ENCODE results near the gene SYT12.

SYT12 gene

DNA sequence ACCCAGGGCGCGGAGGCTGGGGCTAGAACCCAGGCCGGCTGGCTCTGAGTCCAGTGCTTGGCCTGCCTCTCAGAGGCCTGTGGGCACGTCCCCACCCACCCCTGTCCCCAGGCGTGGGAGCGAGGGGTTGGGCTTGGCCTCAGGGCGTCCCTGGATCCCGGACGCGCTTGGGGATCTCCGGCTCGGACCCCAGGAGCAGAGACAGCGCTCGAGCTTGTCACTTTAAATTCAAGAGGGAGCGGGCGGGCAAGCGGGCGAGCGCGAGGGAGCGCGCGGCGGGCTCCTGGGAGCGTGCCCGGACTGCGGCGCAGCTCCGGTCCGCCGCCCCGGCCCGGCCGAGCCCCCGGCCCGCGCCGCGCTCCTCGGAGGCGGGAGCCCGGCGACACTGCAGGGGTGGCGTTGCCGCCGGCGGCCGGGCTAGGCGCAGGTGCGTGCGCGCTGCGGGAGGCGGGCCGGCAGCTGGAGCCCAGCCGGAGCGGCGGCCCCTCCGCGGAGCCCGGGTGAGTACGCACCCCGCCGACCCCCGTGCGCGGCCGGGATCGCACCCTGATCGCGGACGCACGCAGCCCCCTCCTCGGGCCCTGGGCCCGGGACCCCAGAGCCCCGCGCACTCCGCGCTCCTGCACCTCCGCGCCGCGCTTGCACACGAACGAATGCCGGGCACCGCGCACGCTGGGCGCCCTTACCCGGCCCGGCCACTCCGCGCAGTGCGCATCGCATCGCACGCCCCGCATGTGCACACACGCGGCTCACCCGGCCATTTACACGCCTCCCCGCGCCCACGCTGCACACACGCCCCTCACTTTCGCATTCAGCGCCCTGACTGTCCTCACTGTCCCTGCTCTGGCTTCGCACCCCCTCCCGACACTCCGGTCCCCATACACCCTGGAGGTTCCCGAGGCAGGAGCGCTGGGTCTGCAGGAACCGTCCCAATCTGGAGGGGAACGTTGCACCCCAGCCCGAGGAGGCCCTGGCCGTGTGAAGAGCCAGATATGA, at the start of gene SYT12:
SYT12 (plus strand) TSS at position 174 of the 996 bp plus-strand sequence. CDS start 7,011 bp downstream, outside the sequence.
- peaks cover 5 to 6% of the 10 kb centered on the region in 2 donors for H3K36me3 Mint-ChIP-seq
- DNase-seq: no peak
- ATAC-seq (replicated peaks): peak; percentile 19 to 22
- peak within 1 kb of the TSS; percentile 69 to 79 for H3K4me3 Mint-ChIP-seq
- peak within 1 kb of the TSS; percentile 16 for H3K27ac Mint-ChIP-seq
- peaks cover 4 to 5% of the 10 kb centered on the region in 2 donors for H3K9me3 Mint-ChIP-seq
- H3K27me3 Mint-ChIP-seq: peaks cover 66 to 83% of the 10 kb centered on the region in 2 donors
- peaks cover 26% of the 10 kb centered on the region in 2 donors for H3K4me1 Mint-ChIP-seq

- Mint-ChIP-seq H3K27ac (no peak overlapping the region), H3K4me1 (peaks cover 0 to 2% of the 10 kb centered on the region in 2 donors), H3K9me3 (peaks cover 0 to 2% of the 10 kb centered on the region in 2 donors), H3K4me3 (no peak overlapping the region), H3K27me3 (peaks cover 29 to 48% of the 10 kb centered on the region in 2 donors), H3K36me3 (peaks cover 0 to 4% of the 10 kb centered on the region in 2 donors)
- ATAC-seq (replicated peaks): no peak
- DNase-seq: no peak
Observed at GRCh38 chr11:66973956-66974580, 48.9 kb upstream of the SYT12 start.

DNA sequence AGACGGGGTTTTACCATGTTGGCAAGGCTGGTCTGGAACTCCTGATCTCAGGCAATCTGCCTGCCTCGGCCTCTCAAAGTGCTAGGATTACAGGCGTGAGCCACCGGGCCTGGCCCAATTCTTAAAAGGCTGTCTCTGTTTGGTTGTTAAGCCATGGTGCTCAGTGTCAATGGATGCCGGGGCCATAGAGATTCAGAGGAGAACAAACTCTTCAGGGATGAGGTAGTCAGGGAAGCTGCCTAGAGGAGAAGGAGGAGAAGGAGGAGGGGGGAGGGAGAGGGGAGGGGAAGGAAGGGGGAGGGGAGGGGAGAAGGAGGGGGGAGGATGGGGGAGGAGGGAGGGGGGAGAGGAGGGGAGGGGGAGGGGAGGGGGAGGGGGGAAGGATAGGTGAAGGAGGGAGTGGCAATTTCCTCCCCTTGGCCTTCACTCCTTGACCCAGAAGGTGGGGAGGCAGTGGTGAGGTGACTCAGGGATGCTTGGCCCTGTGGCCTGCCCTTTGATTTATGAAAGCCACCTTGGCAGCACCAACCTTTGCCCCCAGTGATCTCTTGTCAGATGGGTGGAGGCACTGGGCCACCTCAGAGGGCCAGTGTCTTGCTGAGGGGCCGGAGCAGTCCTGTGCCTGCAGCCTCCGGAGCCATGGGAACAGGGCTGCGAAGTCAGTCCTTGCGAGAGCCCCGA, 48.1 kb upstream of the SYT12 start, which contains the start of gene C11orf86:
C11orf86 (plus strand) TSS at position 581 of the 681 bp plus-strand sequence; CDS start at position 640, 59 bp downstream.
- no peak for ATAC-seq (replicated peaks)
- peaks cover 0 to 2% of the 10 kb centered on the region in 2 donors for H3K4me1 Mint-ChIP-seq
- peaks cover 4 to 6% of the 10 kb centered on the region in 2 donors for H3K9me3 Mint-ChIP-seq
- DNase-seq: no peak
- H3K36me3 Mint-ChIP-seq: peaks cover 0 to 6% of the 10 kb centered on the region in 2 donors
- H3K27ac Mint-ChIP-seq: no peak within 1 kb of the TSS
- no peak within 1 kb of the TSS for H3K4me3 Mint-ChIP-seq
- H3K27me3 Mint-ChIP-seq: peaks cover 29 to 44% of the 10 kb centered on the region in 2 donors

GRCh38 chr11:66975405-66976027, 47.4 kb upstream of the SYT12 start:
- no peak for ATAC-seq (replicated peaks)
- H3K4me1 Mint-ChIP-seq: peaks cover 0 to 2% of the 10 kb centered on the region in 2 donors
- H3K27me3 Mint-ChIP-seq: peaks cover 28 to 42% of the 10 kb centered on the region in 2 donors
- H3K36me3 Mint-ChIP-seq: peaks cover 0 to 7% of the 10 kb centered on the region in 2 donors
- peaks cover 4 to 7% of the 10 kb centered on the region in 2 donors for H3K9me3 Mint-ChIP-seq
- H3K4me3 Mint-ChIP-seq: no peak overlapping the region
- H3K27ac Mint-ChIP-seq: no peak overlapping the region
- DNase-seq: no peak

GRCh38 chr11:66976028-66976467, 46.9 kb upstream of the SYT12 start:
- peak in 1 of 2 donors; percentile 16 for ATAC-seq (replicated peaks)
- H3K36me3 Mint-ChIP-seq: peaks cover 0 to 7% of the 10 kb centered on the region in 2 donors
- H3K4me1 Mint-ChIP-seq: peaks cover 0 to 2% of the 10 kb centered on the region in 2 donors
- H3K27ac Mint-ChIP-seq: no peak overlapping the region
- peaks cover 4 to 6% of the 10 kb centered on the region in 2 donors for H3K9me3 Mint-ChIP-seq
- no peak overlapping the region for H3K4me3 Mint-ChIP-seq
- peaks cover 22 to 36% of the 10 kb centered on the region in 2 donors for H3K27me3 Mint-ChIP-seq
- DNase-seq: no peak

GRCh38 chr11:66976925-66977324, 46.0 kb upstream of the SYT12 start:
- Mint-ChIP-seq H3K27ac (no peak overlapping the region), H3K9me3 (peaks cover 4 to 6% of the 10 kb centered on the region in 2 donors), H3K36me3 (peaks cover 0 to 7% of the 10 kb centered on the region in 2 donors), H3K27me3 (peaks cover 17 to 29% of the 10 kb centered on the region in 2 donors), H3K4me1 (peaks cover 0 to 2% of the 10 kb centered on the region in 2 donors), H3K4me3 (no peak overlapping the region)
- DNase-seq (no peak), ATAC-seq (replicated peaks) (no peak)

GRCh38 chr11:66978229-66978628, 44.7 kb upstream of the SYT12 start:
- peaks cover 0 to 4% of the 10 kb centered on the region in 2 donors for H3K4me1 Mint-ChIP-seq
- H3K36me3 Mint-ChIP-seq: peaks cover 0 to 7% of the 10 kb centered on the region in 2 donors
- peaks cover 6 to 7% of the 10 kb centered on the region in 2 donors for H3K9me3 Mint-ChIP-seq
- peaks cover 17 to 41% of the 10 kb centered on the region in 2 donors for H3K27me3 Mint-ChIP-seq
- ATAC-seq (replicated peaks) (no peak), DNase-seq (no peak)
- no peak overlapping the region for H3K27ac Mint-ChIP-seq
- H3K4me3 Mint-ChIP-seq: no peak overlapping the region

DNA sequence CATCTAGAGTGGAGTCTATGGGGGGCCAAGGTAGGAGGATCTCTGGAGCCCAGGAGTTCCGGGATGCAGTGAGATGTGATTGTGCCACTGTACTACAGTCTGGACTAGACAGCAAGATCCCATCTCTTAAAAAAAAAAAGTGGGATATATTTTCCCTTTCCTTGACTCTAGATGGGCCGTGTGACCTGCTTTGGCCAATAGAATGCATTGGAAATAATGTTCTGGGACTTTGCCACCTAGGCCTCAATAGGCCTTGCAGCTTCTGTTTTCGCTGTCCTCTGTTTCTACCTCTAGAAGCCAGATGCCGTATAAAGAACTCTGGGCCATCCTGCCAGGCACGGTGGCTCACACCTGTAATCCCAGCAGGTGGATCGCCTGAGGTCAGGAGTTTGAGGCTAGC, 44.2 kb upstream of the SYT12 start:
- peaks cover 6 to 7% of the 10 kb centered on the region in 2 donors for H3K9me3 Mint-ChIP-seq
- H3K4me3 Mint-ChIP-seq: no peak overlapping the region
- H3K27me3 Mint-ChIP-seq: peaks cover 16 to 42% of the 10 kb centered on the region in 2 donors
- DNase-seq: no peak
- peaks cover 0 to 7% of the 10 kb centered on the region in 2 donors for H3K36me3 Mint-ChIP-seq
- no peak for ATAC-seq (replicated peaks)
- H3K4me1 Mint-ChIP-seq: peaks cover under 1 to 4% of the 10 kb centered on the region in 2 donors
- no peak overlapping the region for H3K27ac Mint-ChIP-seq

- no peak overlapping the region for H3K4me3 Mint-ChIP-seq
- no peak for DNase-seq
Observed at GRCh38 chr11:66979336-66979980, 43.5 kb upstream of the SYT12 start.

GRCh38 chr11:66981976-66982578, 40.9 kb upstream of the SYT12 start:
- H3K27me3 Mint-ChIP-seq: peaks cover 21 to 36% of the 10 kb centered on the region in 2 donors
- peaks cover 5 to 10% of the 10 kb centered on the region in 2 donors for H3K4me1 Mint-ChIP-seq
- peaks cover 0 to 10% of the 10 kb centered on the region in 2 donors for H3K36me3 Mint-ChIP-seq
- peak; percentile 41 to 55 for ATAC-seq (replicated peaks)
- no peak overlapping the region for H3K4me3 Mint-ChIP-seq
- no peak for DNase-seq
- peaks cover 6 to 7% of the 10 kb centered on the region in 2 donors for H3K9me3 Mint-ChIP-seq
- no peak overlapping the region for H3K27ac Mint-ChIP-seq

More at GRCh38 chr11:66979336-66979980, 43.5 kb upstream of the SYT12 start:
- Mint-ChIP-seq H3K27me3 (peaks cover 18 to 39% of the 10 kb centered on the region in 2 donors), H3K27ac (no peak overlapping the region), H3K9me3 (peaks cover 6 to 7% of the 10 kb centered on the region in 2 donors), H3K4me1 (peaks cover 5 to 7% of the 10 kb centered on the region in 2 donors), H3K36me3 (peaks cover 0 to 7% of the 10 kb centered on the region in 2 donors)
- ATAC-seq (replicated peaks): no peak

DNA sequence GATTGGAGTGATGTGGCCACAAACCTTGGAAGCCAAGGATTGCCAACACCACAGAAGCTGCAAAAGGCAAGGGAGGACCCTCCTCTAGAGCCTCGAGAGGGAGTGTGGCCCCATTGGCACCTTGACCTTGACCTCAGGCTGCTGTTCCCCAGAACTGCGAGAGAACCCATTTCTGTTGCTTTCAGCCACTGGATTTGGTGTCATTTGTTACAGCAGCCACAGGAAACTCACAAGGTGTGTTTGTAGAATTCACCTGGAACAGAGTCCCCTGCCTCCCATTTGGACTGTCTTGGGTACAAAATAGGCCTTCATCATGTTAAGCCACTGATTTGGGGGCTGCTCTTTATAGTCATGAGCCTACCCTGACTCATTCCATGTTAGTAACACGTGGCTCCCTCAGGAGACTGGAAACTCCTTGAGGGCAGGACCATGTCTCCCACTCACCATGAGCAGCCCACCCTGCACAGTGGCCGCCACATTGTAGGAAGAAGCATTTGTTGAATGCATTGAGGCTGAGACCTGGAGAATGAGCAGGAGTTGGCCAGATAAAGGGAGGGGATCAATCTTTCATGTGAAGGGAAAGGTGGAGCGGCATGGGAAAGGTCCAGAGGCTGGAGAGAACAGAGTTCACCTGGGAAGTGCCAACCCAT, 39.5 kb upstream of the SYT12 start:
- Mint-ChIP-seq H3K36me3 (peaks cover 0 to 5% of the 10 kb centered on the region in 2 donors), H3K27ac (no peak overlapping the region), H3K9me3 (peaks cover 6 to 7% of the 10 kb centered on the region in 2 donors), H3K27me3 (peaks cover 27 to 41% of the 10 kb centered on the region in 2 donors), H3K4me3 (no peak overlapping the region), H3K4me1 (peaks cover 5 to 12% of the 10 kb centered on the region in 2 donors)
- ATAC-seq (replicated peaks): no peak
- DNase-seq: no peak

GRCh38 chr11:66985508-66986177, 37.3 kb upstream of the SYT12 start:
- H3K9me3 Mint-ChIP-seq: peaks cover 0 to 3% of the 10 kb centered on the region in 2 donors
- H3K36me3 Mint-ChIP-seq: peaks cover 0 to 3% of the 10 kb centered on the region in 2 donors
- H3K4me3 Mint-ChIP-seq: no peak overlapping the region
- ATAC-seq (replicated peaks) (no peak), DNase-seq (no peak)
- H3K27me3 Mint-ChIP-seq: peaks cover 29 to 58% of the 10 kb centered on the region in 2 donors
- H3K27ac Mint-ChIP-seq: no peak overlapping the region
- H3K4me1 Mint-ChIP-seq: peaks cover 5 to 12% of the 10 kb centered on the region in 2 donors

Data from stimulated activated naive B cell treated with anti-CD40 and anti-IgM and Interleukin-4, amounts not matched to agents 10 μg/mL and 1 μg/mL and 100 μg/mL, for 72 hours (primary cell).